Measurements from ENCODE around the gene LANCL1.

Gene LANCL1

DNA sequence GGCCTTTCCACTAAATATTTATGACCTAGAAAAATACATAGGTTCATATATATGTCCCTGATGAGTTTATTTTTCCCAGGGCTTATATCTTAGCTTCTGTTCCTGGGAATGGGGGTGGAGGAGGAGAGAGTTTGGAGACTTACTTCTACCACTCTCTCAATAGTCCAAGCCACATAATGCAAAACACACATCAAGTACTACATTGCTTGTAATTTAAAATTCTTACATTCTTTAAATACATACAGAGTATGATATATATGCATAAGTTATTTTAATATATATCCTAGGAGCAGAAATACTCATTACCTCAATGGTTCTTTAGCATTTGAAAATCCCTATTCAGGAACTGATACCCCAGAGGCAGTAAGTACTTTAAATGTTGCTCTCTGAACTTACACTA, 88.4 kb downstream of the LANCL1 start:
- TF ChIP-seq CTCF (conservative IDR thresholded peaks at IDR 0.05; ENCODE audit: low read depth) = no peak
- POLR2A ChIA-PET (ENCODE audit: low non-redundant PET) = no interaction called here

GRCh38 chr2:210387074-210387473, 89.5 kb downstream of the LANCL1 start:
- H3K27ac ChIP-seq = no peak overlapping the region
- ChIA-PET POLR2A (ENCODE audit: low non-redundant PET) (no interaction called here), CTCF (no interaction called here)
- DNase-seq (ENCODE audit: low spot score) = no peak
- TF ChIP-seq CTCF (conservative IDR thresholded peaks at IDR 0.05; ENCODE audit: low read depth) = no peak

More for the DNA sequence above, 88.4 kb downstream of the LANCL1 start:
- no peak for DNase-seq (ENCODE audit: low spot score)
- no peak overlapping the region for H3K27ac ChIP-seq
- CTCF ChIA-PET = interaction anchor here (0.5 kb wide), 1 partner anchor 360 kb away, joined by 3 read pairs; no protein-coding TSS in a partner anchor

Measured in RWPE1 (cell line).